DMS114 treated with DMSO at 0.1 percent for 48 hours (cell line): ENCODE data around the gene PTPRQ.
"Not testable (repeated sequence)": the region's sequence is repeated elsewhere in the genome, so short reads cannot be mapped to it uniquely, and the experiment has no call there.

Source experiments
- DNase-seq: peaks from one replicate; lab custom pipeline; 2025; ENCODE audit not compliant: unreplicated experiment; lab: John Stamatoyannopoulos, UW

The PTPRQ gene

DNA sequence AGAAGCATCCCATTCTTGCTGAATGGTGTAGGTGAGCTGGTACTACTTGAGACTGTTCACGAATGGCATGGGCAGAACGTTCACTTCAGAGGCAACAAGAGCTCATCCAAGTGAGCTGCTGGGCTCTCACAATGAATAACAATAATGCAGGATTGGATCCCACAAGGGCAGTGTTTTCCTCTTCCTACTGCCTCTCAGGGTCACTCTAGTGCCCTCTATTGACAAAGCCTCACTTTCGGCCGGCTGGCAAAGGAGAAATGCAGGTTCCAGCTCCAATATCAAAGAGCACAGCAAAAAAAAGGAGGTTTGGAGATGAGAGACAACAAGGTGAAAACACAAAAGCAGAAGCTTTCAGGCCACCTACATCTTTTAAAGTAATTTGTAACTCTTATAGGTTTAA is 188.8 kb downstream of the PTPRQ start:
- no peak for DNase-seq

DNA sequence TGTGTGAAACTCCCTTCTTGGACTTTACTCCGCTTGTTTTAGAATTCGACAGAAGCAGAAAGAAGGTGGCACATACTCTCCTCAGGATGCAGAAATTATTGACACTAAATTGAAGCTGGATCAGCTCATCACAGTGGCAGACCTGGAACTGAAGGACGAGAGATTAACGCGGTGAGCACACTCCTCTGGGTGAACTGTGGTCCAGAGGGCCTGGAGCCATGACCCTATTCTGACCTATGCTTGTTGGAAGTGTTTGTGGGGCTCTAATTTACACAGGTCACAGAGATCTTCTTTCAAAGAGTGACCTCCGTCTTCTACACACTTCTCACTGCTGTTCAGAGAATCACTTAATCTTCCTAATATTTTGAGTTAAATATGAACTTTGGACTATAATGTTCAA is 190.9 kb downstream of the PTPRQ start:
- no peak for DNase-seq

- DNase-seq: no peak
These were observed 192.8 kb downstream of the PTPRQ start for GRCh38 chr12:80636832-80637231.

DNA sequence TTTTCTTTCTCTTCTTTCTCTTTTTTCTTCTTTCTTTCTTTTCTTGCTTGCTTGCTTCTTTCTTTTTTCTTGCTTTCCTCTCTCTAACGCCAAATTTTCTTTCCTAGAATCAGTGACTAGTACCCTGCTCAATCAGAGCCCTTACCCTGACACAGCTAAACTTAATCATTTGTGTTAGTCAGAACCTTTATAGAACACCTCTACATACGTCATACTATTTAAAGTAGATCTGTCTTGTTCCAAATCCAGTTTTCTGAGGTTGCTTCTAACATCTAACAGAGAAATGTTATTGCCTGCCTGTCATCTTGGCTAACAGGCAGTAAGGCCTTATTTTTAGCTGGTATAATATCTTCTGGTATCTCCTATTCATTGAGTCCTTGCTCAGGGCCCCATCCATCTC is 197.9 kb downstream of the PTPRQ start:
- DNase-seq: no peak

DNA sequence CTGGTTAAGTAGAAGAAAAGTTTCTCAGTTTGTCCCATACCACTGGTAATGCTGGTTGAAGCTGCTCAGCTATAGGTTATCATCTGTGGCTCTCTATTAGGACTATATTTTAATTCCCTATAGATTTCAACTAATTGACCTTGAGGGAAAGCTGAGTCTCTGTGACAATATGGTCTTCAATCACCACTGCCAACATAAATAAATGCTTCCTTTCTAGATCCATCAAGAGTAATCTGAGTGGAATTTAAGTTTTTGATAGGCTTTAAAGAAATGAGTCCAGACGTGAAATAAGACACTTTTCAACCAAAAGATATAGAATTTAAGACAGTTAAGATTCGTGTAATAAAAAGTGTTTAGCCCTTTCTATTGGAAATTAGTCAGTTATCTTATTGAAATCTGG is 199.9 kb downstream of the PTPRQ start:
- no peak for DNase-seq

- DNase-seq: no peak
These were observed 204.8 kb downstream of the PTPRQ start for GRCh38 chr12:80648881-80649280.

DNA sequence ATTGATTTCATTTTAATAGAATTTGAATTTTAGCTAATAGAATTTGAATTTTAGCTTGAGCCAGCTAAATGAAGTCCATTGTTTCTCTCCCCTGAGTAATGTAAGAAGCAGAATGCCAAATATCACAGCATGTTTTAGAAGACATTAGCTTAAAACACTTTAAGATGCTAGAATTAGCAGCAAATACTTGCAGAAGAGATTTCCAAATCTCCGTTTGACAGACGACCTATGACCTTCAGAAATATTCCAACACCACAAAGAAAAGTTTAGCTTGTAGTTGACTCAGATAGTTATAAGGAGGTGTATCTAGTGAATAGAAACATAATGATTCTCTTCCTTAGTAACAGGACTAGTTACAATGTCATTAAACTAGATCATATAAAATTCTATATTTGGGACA is 211.7 kb downstream of the PTPRQ start:
- DNase-seq: no peak

DNA sequence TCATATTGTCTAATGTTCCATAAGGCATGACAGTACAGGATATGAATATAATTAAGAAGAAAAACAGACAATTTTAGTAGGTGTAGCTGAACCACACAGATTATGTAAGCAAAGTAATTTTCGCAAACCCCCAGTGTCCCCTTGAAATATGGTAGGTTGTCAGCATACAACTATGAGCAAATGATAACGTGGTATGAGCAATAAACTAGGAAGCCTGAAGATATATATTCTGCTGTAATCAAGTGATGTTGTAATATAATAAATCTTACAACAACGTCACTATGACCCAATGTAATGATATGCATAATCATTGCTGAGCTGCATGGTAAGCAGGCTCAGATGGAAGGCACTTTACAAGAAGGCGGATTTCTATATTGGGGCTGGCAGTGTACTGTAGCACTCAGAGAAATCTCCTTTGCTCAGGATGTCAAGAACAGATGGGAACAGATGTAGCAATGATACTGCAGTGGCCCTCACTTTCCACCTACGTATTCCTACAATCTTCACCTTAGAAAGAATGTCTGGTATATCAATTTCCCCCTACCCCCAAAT is 215.6 kb downstream of the PTPRQ start:
- no peak for DNase-seq

DNA sequence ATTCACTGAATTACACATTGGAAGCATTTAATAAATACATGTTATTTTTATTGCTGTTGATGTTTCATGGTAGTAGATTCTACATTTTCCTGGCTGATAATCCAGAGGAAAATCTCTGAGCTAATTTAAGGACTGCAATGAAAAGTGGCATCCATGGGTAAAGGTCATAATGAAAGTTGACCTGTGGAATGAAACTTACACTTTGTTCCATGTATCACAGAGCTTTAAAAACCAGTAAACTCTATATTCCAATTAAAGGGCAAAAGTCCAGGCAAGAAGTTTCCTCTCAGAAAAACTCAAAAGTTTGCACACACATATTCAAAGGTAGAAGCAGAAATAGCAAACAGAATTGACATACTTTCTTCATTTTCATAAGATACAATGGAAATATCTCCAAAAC is 218.6 kb downstream of the PTPRQ start:
- DNase-seq: no peak

GRCh38 chr12:80670214-80670613 is 226.2 kb downstream of the PTPRQ start:
- no peak for DNase-seq

- not testable (repeated sequence) for DNase-seq
These were observed 232.1 kb downstream of the PTPRQ start for GRCh38 chr12:80676042-80676636.

GRCh38 chr12:80676856-80677255 is 232.8 kb downstream of the PTPRQ start:
- DNase-seq: no peak

GRCh38 chr12:80677994-80678393 is 234.0 kb downstream of the PTPRQ start:
- no peak for DNase-seq

GRCh38 chr12:80679346-80680131 is 235.5 kb downstream of the PTPRQ start:
- DNase-seq: no peak

GRCh38 chr12:80681287-80681686 is 237.3 kb downstream of the PTPRQ start:
- DNase-seq: no peak

GRCh38 chr12:80681786-80682185 is 237.8 kb downstream of the PTPRQ start:
- DNase-seq: no peak

- no peak for DNase-seq
These were observed 240.1 kb downstream of the PTPRQ start for GRCh38 chr12:80684077-80684495.

- DNase-seq: no peak
These were observed 246.1 kb downstream of the PTPRQ start for GRCh38 chr12:80690090-80690489.

GRCh38 chr12:80690513-80690912 is 246.5 kb downstream of the PTPRQ start:
- DNase-seq: no peak

GRCh38 chr12:80692114-80692513 is 248.1 kb downstream of the PTPRQ start:
- no peak for DNase-seq

GRCh38 chr12:80697270-80697887 is 253.3 kb downstream of the PTPRQ start:
- no peak for DNase-seq

GRCh38 chr12:80698256-80698655 is 254.2 kb downstream of the PTPRQ start:
- DNase-seq: no peak
